GM19193 (cell line): ENCODE measurements around the gene KPNB1.

Experiments used
- POLR2A ChIP-seq: IDR thresholded peaks from 4 replicates; pipeline ENCODE4 v1.6.1; 2011; ENCODE audit not compliant: insufficient read depth, insufficient read length; ENCODE audit errors: extremely low read depth

Gene KPNB1

DNA sequence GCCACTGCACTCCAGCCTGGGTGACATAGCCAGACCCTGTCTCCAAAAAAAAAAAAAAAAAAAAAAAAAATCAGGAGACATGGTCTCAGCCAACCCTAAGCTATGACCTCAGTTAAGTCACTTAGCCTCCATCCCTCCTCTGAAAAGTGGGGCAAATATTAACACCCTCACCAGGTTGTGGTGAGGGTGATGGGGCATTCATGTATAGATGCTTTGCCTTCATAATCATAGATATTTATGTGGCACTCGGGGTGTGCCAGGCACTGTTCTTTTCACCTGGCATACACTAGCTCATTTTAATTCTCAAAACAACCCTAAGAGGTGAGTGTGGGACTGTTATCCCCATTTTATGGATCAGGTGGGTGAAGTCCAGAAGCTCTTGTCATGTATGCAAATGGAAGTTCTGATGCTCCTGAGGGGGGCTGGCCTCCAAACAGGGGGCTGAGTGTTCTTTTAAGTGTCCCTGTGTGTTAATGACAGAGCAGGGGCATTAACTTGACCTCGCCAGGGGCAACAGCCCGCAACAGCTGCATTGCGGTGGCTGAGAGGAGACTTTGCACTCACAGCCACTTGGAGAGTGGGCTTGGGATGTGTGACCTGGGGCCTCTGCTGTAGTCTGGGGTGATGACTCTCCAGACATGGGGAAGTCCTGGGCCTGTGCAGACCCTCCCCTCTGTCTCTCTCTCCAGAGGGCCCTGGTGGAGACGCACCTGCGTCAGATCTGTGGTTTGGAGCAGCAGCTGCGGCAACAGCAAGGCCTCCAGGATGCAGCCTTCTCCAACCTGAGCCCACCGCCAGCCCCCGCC lies 48.4 kb downstream of the KPNB1 start:
- TF ChIP-seq POLR2A, result no peak

- TF ChIP-seq POLR2A, result no peak
Measured at GRCh38 chr17:47698749-47699535, 49.2 kb downstream of the KPNB1 start.

DNA sequence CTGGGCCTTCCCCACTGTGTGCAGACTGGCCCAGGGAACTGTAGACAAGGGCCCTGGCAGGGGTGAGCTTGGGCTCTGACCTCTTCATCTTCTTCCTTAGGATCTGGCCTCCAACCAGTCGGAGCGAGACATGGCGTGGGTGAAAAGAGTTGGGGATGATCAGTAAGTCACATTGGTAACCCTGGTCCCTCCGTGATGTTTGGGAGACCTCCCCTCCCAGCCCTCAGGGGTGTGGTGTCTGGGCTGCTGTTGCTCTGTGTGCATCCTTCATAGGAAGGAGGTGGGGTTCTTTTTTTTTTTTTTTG lies 49.8 kb downstream of the KPNB1 start:
- no peak for TF ChIP-seq POLR2A

GRCh38 chr17:47700471-47701449 lies 51.0 kb downstream of the KPNB1 start:
- TF ChIP-seq POLR2A, result no peak

DNA sequence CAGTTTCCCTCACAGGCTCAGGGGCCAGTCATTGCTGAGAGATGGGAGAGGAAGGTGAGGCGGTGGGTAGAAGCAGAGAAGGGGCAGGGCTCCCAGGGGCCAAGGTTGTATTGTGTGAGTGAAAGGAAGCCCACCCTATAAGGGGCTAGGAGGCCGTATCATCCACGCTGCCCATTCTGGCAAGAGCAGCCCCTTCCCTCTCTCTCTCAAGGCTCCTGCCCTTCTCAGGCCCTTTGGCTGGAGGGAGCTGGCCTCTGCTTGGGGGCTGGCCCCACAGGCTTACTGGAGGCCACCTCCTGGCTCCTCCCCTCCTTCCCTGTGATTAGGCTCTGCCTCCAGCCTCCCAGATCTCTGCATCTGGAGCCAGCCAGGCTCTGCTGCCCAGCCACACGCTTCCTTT lies 51.9 kb downstream of the KPNB1 start:
- TF ChIP-seq POLR2A, result no peak

GRCh38 chr17:47702391-47702995 lies 52.8 kb downstream of the KPNB1 start:
- TF ChIP-seq POLR2A, result no peak

DNA sequence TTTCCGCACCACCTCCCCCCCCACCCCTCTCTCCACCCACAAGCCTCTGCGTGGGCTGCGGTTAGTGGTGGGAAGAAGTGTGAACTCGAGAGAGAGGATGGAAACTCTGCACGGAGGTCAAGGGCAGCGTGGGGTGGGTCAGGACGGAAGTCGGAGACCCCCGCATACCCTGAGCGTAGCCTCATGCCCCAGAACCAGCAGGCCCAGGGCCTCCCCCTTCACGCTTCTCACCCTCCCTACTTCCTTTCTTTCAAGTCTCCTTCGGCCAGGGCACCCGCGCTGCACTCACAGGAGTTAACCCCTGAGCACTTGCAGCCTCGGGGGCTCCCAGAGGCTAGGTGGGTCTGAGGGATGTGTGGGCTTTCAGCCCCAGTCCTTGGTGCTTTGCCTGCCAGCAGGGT lies 53.5 kb downstream of the KPNB1 start:
- no peak for TF ChIP-seq POLR2A

- no peak for TF ChIP-seq POLR2A
Measured at GRCh38 chr17:47703671-47704070, 54.0 kb downstream of the KPNB1 start.

DNA sequence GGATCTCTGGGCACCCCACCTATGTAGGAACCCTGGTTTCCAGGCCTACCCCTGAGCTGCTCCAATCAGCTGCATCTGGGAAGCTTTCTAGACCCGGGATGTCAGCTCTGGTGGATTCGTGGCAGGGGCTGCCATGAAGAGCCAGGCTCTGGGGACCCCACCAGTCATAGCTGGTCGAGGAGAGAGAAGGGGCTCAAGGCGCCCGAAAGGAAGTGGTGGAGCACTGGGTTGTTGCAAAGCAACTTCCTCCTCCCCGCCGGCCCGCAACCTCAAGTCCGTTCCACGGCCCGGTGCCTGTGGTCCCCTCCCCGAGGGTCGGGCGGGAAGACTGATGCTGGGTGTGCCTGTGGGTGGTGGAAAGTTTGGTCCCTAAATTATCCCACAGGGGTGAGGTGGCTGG lies 54.4 kb downstream of the KPNB1 start:
- TF ChIP-seq POLR2A, result no peak

DNA sequence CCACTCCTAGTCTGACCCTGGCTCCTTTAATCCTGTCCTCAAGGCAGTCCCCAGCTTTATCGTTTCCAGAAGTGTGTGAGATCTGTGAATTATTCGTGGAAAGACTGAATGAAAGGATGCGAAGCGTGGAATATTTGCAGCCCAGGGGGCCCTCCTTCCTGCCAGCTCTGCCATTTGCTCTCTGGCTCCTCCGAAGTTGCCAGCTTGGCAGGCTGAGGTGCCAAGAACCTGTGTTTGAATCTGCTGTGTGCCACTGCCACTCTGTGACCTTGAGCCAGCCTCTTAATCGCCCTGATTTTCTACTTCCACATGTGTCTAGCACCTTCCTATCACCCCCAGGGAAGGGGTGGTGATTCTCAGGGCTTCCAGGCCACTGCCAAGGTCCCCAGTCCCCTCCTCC lies 55.0 kb downstream of the KPNB1 start:
- TF ChIP-seq POLR2A, result no peak

- TF ChIP-seq POLR2A, result no peak
Measured at GRCh38 chr17:47705536-47706530, 56.1 kb downstream of the KPNB1 start.

DNA sequence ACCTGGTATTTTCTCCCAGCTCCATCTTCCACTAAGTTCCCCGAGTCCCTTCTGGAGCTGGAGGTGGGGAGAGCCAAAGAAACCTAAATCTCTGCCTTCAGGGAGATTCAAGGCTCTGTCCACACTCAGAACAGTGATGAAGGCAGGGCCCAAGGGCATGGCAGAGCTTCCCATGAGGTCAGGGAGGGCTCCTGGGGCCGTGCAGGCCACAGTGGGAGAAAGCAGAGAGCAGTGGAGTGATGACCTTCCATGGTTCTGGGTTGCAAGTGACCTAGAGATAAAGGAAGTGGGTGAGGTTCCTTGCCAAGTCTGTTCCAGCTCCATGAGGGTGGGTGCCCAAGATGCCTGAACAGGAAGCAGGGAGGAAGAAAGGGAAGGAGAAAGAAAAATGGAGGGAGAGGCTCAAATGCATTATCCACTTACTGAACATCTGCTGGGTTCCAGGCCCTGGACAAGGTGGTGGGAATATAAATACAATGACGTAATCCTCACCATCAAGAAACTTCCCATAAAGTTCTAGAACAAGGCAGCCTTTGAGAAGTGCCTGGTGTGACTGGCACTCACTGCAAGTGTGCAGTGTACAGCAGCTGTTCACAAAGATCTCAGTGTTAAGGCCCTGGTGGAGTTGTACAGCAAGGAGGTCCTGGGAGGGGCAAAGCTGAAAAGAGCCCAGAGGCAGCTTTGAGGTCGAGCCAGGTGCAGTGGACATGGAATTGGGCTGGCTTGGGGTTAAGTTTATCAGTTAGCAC lies 57.5 kb downstream of the KPNB1 start:
- no peak for TF ChIP-seq POLR2A

DNA sequence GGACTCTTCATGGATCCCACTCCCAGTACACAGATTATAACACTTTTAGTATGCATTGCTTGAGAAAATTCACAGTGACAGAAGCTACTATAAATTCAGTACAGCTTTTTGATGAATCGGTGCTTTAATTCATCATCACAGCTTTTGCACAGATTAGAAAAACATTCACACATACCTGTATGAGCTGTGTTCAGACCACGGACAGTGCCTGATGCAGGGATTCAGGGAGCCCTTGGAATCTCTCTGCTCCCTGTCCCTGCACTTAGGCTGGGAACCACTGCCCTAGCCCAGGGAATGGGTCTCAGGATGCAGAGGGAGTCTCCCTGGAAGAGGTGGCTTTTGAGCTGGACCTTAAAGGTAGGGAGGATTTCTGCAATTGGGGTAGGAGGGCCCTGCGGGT lies 58.2 kb downstream of the KPNB1 start:
- no peak for TF ChIP-seq POLR2A
